GM21360 (cell line): ENCODE results near the gene GALM.

Source experiments
- ATAC-seq: cut with Tn5 transposase; IDR thresholded peaks from one replicate; pipeline ENCODE4 v1.9.1; 2021; ENCODE audit warnings: mild to moderate bottlenecking, moderate library complexity; ENCODE audit not compliant: unreplicated experiment

The GALM gene

DNA sequence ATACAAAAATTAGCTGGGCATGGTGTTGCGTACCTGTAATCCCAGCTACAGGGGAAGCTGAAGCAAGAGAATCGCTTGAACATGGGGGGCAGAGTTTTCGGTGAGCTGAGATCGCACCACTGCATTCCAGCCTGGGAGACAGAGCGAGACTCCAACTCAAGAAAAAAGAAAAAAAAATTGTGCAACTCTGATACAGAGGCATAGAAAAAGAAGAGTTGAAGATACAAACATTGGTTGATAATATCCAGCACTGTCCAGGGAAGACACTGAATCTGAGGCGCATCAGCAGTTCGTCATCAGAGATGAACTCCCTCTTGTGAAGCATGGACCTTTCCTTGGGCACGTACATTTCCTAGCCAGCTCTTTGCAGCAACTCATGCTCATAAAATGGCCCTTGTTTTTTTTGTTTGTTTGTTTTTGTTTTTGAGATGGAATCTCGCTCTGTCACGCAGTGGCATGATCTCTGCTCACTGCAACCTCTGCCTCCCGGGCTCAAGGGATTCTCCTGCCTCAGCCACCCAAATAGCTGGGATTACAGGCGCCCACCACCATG lies 16.7 kb upstream of the GALM start:
- no peak for ATAC-seq

GRCh38 chr2:38650012-38650411 lies 15.9 kb upstream of the GALM start:
- ATAC-seq = no peak

DNA sequence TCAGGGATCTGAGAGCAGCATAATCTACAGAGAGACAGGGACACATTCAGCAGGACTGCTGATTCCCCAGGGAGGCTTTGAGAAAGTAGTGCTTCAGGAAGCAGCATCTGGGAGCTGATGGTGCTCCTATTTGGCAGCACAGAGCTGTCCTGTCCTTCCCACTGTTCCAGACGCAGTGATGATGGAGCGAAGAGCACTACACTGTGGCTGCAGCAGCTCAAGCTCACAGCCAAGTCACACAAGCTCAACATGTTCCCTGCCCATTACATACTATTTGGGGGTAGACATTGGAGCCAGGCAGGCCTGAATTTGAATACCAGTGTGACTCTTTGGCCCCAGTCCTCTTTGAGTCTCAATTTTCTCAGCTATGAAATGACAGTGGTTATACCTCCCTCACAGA lies 15.2 kb upstream of the GALM start:
- ATAC-seq = no peak

- ATAC-seq = no peak
These were observed 13.3 kb upstream of the GALM start for GRCh38 chr2:38652431-38653273.

- no peak for ATAC-seq
These were observed 12.6 kb upstream of the GALM start for GRCh38 chr2:38653380-38653714.

- no peak for ATAC-seq
These were observed 12.0 kb upstream of the GALM start for GRCh38 chr2:38653715-38654527.

- no peak for ATAC-seq
These were observed 11.2 kb upstream of the GALM start for GRCh38 chr2:38654528-38655381.

GRCh38 chr2:38655441-38655840 lies 10.5 kb upstream of the GALM start:
- no peak for ATAC-seq

DNA sequence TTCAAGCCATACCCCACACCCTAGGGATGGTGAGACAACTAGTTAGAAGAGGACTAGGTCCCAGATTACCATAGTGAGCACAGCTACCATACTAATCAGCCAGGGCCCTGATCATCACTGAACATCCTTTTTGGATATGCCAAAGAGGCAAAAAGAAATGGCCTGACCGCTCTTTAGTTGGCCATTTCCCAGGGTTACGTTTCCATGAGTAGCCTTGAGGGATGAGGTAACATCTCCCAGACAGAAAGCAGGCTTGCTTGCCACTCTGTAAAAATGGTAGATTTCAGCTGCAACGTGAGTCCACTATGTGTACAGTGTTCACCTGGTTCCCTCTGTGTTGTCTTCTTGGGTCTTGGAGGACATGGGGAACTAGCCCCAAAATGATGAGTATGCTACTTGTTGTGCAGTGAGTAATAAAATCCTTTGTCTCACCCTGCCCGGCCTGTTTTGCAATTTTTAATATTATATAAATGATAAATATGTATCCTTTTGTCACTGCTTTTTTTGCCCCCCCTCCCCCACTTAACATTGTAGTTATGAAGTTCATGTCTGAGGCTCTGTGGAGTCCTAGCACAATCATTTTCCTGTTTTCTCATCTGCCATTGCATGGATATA lies 8.9 kb upstream of the GALM start:
- ATAC-seq = no peak

DNA sequence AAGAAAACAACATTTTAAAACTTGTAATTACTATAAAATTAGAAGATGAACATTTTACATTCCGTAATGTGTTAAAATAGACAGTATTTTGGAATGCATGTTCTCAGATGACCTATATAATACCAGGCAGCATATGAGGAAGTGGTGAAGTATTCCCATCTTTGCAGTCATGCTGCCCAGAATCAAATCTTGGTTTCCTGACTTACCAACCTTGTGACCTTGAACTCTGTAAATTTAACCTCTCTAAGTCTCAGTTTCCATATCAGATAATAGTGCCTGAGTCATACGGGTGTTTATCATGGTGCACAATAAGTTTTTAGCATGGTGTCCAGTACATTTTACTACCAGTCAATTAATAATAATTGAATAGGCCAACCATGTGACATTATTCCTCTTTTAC lies 7.3 kb upstream of the GALM start:
- no peak for ATAC-seq

GRCh38 chr2:38659115-38659514 lies 6.8 kb upstream of the GALM start:
- ATAC-seq = no peak

DNA sequence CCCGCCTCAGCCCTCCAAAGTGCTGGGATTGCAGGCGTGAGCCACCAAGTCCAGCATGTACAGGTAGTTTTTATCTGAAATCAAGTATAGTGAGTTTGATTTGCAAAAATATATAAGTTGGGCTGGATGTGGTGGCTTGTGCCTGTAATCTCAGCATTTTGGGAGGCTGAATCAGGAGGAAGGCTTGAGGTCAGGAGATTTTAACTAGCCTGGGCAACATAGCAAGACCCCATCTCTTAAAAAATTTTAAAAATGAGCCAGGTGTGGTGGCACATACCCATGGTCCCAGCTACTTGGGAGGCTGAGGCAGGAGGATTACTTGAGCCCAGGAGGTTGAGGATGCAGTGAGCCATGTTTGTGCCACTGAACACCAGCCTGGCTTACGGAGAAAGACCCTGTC lies 5.6 kb upstream of the GALM start:
- no peak for ATAC-seq

DNA sequence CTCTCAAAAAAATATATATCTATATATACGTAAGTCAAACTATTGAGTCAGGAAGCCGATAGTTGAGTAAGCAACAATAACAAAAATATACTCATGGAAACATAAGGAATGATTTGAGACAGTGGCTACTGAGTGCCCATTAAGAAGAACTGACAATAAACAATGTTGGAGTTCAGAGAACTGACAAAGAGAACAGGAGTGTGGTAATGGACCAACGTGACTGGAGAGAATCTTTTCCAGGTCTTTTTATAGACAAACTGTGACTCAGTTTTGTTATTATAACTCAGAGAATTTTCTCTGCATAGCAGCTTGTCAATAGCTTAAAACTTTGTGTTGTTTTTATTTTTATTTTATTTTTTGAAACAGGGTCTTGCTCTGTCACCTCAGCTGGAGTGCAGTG lies 4.6 kb upstream of the GALM start:
- no peak for ATAC-seq

DNA sequence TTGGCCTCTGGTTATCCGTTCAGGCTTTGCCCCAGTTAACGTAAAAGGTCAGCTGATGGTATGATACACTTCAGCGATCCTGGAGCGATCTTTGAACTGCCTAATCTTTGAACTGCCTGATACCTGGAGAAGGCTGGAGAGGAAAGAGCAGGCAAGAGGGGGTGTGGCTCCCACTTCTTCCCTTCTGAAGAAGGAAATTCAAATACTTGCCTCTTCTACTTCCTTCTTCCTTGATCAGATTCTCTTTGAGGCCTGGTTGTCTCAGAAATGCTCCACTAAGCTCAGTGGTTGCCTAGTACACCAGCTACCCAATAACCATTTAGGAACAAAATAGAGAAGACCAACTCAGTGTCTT lies 619 bp downstream of the GALM start:
- ATAC-seq = no peak

GRCh38 chr2:38668092-38668491 lies 2.2 kb downstream of the GALM start:
- ATAC-seq = no peak

DNA sequence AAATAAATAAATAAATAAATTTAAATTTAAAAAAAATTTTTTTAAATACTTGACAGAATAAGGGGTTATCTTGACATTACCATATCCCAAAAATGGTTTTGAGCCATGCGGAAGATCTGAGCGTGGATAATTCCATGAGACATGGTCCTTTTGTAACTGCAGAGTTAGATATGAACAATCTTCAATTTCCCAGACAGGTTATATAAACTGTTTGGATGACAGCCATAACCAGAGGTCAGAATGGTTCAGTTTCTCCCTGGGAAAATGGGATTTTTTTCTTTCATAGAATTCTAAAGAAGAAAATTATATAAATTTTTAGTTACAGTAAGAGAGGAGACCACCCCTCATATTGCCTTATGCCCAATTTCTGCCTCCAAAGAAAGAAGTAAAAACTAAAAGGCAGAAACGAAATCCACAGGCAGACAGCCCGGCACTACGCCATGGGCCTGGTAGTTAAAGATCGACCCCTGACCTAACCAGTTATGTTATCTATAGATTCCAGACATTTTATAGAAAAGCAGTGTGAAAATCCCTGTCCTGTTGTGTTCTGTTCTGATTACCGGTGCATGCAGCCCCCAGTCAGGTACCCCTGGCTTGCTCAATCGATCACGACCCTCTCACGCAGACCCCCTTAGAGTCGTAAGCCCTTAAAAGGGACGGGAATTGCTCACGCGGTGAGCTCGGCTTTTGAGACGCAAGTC lies 3.0 kb downstream of the GALM start:
- ATAC-seq = no peak

DNA sequence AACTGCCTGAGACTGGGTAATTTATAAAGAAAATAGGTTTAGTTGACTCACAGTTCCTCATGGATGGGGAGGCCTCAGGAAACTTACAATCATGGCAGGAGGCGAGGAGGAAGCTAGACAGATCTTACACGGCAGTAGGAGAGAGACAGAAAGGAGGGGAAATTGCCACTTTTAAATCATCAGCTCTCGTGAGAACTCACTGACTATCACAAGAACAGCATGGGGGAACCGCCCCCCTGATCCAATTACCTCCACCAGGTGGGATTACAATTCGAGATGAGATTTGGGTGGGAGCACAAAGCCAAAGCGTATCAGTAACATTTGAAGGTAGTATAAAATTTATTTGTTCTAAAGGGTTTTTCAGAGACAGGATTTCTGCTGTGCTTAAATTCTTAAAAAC lies 5.4 kb downstream of the GALM start:
- no peak for ATAC-seq

- no peak for ATAC-seq
These were observed 6.0 kb downstream of the GALM start for GRCh38 chr2:38671946-38672345.

DNA sequence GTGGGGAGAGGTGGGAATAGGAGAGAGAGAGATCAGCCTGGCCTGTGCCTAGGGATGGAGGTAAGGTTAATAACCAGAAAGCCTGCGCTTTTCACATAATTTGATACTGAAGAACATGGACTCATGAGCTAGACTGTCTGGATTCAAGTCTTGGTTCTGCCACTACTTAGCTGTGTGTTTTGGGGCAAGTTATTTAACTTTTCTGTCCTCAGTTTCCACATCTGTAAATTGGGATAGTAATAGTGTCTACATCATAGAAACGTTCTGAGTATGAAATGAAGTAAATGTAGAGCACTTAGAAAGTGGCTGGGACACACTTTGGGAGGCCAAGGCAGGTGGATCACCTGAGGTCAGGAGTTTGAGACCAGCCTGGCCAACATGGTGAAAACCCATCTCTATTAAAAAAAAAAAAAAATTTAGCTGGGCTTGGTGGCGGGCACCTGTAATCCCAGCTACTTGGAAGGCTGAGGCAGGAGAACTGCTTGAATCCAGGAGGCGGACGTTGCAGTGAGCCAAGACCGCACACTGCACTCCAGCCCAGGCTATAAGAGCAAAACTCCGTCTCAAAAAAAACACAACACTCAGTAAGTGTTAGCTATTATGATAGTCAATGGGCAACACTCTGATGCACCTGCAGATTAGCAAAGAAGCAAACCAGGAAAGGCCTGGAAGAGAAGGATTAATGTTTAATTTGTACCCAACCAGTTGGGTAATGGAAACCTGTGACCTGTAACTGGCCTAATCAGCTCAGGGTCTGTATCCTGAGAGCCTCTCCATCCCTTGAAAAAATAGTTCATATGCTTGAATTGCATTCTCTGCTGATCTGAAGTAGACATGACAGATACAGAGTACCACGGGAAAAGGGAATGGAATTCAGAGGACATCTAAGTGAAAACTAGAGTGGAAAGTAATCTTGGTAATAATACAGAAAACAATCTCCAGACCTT lies 6.8 kb downstream of the GALM start:
- ATAC-seq = no peak
